Right lobe of liver (tissue), 4 donors: Measurements from ENCODE around the gene BCO2.

Source experiments
- POLR2A ChIP-seq: fragments of 450-650 bp; IDR thresholded peaks from one replicate; pipeline ENCODE4 v1.6.1; 2017; ENCODE audit warnings: antibody characterized with exemption, mild to moderate bottlenecking
- TF ChIP-seq, protein P1 (sequence below), 4 donors: fragments of 200-600 bp in 3 of 4; fragments of 450-650 bp in 1 of 4; IDR thresholded peaks; one replicate each; pipeline versions ENCODE4 v1.5.1 to v1.8.0; 2016 to 2022; ENCODE audit warnings: antibody characterized with exemption in 4 of 4, mild to moderate bottlenecking in 2 of 4
- donor health status: DM: no; HTN: no; CAD: no.
- donor health status: DM: no; HTN: no; CAD: no.
- donor health status: DM: no; HTN: yes; CAD: no.

DNA sequence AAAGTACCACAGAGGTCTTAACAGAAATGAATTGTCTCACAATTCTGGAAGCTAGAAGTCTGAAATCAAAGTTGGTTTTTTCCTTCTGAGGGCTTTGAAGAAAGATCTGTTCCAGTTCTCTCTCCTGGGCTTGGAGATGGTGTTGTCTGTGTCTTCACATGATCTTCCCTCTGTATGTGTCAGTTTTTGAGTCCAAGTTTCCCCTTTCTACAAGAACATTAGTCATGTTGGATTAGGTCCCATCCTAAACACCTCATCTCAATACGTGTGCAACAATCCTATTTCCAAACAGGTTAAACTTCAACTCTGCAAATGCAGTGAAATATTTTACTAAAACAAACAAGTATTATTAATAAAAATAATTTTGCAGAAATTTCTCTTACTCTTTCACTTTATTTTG is 47.8 kb downstream of the BCO2 start:
- TF ChIP-seq, protein P1, sequence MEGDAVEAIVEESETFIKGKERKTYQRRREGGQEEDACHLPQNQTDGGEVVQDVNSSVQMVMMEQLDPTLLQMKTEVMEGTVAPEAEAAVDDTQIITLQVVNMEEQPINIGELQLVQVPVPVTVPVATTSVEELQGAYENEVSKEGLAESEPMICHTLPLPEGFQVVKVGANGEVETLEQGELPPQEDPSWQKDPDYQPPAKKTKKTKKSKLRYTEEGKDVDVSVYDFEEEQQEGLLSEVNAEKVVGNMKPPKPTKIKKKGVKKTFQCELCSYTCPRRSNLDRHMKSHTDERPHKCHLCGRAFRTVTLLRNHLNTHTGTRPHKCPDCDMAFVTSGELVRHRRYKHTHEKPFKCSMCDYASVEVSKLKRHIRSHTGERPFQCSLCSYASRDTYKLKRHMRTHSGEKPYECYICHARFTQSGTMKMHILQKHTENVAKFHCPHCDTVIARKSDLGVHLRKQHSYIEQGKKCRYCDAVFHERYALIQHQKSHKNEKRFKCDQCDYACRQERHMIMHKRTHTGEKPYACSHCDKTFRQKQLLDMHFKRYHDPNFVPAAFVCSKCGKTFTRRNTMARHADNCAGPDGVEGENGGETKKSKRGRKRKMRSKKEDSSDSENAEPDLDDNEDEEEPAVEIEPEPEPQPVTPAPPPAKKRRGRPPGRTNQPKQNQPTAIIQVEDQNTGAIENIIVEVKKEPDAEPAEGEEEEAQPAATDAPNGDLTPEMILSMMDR (IDR thresholded peaks at IDR 0.05), result no peak
- TF ChIP-seq POLR2A, result no peak
